Measurements from ENCODE around the gene TBC1D17.

TBC1D17 gene

DNA sequence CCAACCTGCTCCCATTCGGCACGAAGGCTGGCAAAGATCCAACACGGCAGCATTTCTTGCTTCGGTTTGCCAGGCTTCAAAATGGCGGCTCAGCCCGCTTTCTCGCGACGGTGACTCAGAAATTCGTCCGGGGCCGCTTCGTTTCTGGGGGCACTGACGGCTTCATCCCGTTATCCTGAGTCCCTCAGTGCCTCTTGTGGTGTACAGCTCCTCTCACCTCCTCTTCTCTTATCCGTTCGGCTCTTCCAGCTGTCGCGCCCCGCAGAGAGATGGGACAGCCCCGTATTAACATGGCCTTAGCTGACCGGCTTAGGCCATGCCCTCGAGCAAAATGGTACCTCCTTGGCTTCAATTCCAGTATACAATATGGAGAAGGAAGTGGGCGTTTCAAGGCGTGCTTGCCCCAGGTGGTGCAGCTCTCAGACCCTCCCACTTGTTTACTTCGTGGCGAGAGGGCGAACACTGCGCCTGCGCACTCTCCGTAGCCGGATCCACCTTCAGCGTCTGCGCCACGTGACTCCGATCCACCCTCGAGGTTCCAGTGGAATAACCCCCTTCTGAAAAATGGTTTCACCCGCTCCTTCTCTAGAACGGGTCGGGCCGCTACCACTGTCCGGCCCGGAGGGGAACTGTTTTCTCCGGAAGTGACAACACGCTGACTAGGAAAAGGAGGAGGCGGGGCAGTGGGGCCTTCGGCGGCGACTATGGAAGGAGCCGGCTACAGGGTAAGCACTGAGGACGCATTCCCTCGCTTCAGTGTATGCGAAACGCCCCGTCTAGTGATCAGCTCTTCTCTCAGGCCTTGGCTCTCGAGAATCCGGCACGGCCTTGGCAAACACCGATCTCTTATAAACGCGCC, at the start of gene TBC1D17, which contains the start of gene AKT1S1:
TBC1D17 (plus strand) TSS at position 683 of the 859 bp plus-strand sequence; CDS start at position 705, 22 bp downstream.
AKT1S1 (minus strand) TSS at position 336 of the 859 bp plus-strand sequence. CDS start 4,060 bp downstream, outside the sequence.
- peak; percentile 100 for DNase-seq

DNA sequence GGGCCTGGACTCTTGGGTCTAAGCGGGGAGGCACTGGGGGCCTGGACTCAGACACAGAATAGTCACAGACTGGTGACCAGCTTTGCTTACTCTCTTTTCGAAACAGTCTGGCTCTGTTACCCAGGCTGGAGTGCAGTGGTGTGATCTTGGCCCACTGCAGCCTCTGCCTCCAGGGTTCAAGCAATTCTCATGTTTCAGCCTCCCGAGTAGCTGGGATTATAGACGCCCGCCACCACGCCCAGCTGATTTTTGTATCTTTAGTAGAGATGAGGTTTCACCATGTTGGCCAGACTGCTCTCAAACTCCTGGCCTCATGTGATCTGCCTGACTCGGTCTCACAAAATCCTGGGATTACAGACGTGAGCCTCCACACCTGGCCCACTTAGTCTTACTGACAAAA, 48.3 kb upstream of the TBC1D17 start:
- no peak for DNase-seq

DNA sequence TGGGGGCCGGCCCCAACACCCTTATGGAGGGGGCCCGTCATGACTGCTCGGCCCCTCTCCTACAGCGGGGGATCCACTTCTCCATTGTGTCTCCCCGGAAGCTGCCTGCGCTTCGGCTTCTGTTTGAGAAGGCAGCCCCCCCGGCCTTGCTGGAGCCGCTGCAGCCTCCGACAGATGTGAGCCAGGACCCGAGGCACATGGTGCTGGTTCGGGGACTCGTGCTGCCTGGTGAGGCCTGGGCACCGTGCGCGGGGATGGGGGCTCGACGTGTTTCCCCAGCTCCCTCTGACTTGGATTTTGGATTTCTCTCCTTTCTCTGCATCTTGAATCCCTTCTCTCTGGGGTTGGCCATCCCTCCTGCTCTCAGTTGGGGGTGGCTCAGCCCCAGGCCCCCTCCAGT, 47.8 kb upstream of the TBC1D17 start:
- DNase-seq, result no peak

DNA sequence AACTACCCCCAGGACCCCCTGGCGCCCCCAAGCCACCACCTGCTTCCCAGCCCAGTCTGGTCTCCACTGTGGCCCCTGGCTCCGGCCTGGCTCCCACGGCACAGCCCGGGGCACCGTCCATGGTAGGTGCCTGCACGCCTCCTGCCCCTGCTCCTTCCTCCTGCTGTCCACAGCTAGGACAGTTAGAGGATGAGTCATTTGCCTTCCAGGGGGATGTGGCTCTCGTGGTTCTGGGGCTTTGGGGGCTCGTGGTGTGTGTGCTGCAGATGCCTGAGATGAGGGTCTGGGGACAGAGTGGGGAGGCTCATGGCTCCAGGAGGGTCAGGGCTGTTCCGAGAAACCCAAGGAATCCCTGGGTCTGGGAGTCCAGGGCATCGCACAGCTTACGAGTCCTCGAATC, 46.7 kb upstream of the TBC1D17 start:
- DNase-seq, result no peak

DNA sequence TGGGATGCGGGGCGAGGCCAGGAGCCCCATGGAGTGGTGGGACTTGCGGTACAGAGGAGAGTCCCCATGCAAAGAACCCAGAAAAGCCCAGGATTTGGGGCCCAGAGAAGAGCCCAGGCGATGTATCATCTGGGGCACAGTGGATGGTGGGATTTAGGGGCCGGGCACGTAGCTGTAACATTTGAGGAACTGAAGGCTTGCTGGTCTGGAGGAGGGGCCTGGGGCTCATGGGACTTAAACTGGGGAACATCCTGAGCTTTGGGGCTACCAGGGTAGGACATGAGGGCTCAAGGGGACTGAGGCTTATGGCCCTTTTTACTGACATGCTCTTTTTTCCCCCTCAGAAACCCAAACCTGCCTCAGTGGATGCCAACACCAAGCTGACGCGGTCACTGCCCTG, 45.9 kb upstream of the TBC1D17 start:
- DNase-seq, result no peak

DNA sequence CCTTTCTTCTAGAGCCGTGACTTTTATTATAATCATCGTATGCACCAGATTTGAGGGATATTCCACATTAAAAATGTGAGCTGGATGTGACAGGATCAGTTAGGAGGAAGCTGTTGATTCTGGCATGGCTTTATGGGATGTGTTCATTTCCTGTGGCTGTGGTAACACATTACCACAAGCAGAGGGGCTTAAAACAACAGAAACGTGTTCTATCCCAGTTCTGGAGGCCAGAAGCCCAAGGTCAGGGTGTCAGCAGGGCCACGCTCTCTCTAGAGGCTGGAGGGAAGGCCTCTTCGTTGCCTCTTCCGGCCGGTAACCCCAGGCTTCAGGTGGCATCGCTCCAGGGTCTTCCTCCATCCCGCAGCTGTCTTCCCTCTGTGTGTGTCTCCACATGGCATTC, 44.9 kb upstream of the TBC1D17 start:
- DNase-seq, result no peak

DNA sequence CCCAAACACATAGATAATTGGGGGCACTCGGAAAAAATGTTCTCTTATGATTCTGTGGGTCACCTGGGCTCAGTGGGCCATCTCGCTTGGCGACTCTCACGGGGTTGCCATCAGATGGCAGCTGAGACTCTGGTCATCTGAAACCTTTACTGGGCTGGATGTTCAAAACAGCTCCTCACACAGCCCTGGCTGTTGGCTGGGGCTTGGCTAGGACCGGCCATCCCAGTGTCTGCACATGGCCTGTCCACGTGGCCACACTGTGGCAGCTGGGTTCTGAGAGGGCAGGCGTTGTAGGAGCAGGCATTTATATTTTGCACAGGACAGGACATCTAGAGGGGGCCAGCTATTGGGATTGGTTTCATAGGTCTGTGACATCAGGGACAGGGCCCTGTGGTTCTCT, 43.9 kb upstream of the TBC1D17 start:
- DNase-seq, result no peak

DNA sequence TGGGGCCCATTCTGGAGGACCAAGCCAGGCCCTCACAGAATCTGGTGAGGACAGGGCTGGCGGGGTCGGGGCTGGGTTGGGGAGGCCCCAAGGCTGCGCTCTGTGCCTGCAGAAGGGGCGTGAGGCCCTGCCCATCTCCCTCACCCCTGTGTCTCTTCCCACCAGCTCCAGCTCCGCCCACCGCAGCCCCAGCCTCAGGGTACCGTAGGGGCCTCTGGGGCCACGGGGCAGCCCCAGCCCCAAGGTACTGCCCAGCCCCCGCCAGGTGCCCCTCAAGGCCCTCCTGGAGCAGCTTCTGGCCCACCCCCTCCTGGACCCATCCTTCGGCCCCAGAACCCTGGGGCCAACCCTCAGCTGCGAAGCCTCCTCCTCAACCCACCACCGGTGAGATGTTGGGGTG, 41.9 kb upstream of the TBC1D17 start:
- DNase-seq, result no peak

DNA sequence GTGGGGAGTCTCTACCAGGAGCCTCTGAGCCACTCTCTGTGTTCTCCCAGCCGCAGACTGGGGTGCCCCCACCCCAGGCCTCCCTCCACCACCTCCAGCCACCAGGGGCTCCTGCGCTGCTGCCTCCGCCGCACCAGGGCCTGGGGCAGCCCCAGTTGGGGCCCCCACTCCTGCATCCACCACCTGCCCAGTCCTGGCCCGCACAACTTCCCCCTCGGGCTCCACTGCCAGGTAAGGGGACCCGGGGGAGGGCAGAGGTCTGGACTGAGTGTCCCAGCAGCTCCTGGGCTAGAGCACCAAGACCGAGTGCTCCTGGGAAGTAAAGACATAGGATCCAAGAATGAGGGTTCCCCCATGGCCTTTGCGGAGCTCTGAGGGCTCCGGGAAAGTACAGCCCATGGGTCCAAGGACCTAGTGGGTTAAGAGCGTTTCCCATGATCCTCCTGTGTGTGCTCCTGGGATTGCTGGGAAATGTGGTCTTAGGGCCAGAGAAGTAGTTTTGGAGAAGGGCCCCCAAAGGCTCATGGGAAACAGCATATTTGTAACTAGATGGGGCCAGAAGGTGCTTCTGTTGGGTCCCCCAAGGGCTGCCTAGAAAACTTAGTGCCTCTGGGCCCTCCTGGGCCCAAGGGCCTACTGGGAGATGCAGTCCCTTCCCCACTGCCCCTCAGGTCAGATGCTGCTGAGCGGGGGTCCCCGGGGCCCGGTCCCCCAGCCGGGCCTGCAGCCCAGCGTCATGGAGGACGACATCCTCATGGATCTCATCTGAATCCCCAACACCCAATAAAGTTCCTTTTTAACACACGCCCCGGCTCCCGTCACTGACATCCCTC, 41.1 kb upstream of the TBC1D17 start:
- no peak for DNase-seq

DNA sequence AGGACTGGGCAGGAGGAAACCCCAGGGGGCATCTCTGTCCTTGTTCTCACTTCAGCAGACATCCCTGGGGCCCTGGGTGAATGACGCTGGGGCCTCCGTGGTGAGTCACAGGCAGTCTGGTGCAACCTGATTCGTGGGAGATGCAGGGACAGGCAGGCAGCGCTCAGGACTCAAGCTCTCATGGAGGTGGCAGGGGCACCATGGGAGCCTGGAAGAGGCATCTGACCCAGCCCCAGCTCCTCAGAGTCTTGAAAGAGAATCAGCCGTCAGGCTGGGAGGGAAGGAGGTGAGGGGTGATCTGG, 40.5 kb upstream of the TBC1D17 start:
- DNase-seq, result no peak

DNA sequence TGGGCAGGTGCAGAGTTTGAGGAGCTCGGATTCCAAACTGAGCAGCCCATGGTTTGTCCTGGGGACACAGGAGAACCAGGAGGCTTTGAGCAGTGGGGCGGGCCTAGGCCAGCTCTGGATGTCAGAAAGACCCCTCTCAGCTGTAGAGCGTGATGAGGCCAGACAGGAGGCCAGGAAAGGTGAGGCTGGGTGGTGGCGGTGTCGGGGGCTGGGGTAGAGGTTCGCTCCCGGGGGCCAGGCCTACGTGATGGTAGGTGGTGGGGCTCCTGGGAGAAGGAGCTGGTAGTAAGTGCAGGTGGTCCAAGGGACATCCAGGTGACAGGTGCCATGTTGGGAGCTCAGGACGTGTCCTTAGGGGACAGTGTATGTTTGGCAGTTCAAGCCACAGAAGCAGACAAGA, 40.1 kb upstream of the TBC1D17 start:
- no peak for DNase-seq

DNA sequence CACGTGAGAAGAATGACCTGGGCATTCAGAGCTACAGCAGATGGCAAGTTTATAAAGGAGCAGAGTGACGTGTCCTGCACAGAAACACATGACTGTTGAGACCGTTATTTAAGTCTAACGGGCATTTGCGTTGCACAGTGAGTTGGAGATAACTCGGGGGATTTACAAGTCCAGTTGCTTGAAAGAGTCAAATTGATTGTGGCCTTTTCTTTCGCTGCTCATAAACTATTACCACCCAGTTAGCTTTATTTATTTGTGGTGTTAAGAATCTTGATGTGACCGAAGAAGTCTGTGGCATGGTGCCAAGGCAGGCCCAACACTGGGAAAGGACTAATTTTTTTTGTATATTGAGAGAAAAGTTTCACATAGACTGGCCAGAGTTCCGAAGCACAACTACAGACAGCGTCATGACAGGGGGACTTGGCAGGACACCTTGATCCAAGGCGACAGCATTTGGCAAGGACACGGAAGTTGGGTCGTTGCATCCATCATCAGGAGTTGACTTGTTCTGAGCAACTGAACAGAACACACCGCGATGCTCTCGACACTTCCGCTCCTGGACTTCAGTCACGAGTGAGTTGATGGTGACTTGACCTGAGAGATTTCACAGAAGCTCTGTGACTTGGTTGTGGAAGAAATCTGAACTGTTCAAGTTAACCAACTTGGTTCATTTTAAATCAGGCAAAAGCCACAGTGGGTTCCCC, 38.5 kb upstream of the TBC1D17 start:
- no peak for DNase-seq

DNA sequence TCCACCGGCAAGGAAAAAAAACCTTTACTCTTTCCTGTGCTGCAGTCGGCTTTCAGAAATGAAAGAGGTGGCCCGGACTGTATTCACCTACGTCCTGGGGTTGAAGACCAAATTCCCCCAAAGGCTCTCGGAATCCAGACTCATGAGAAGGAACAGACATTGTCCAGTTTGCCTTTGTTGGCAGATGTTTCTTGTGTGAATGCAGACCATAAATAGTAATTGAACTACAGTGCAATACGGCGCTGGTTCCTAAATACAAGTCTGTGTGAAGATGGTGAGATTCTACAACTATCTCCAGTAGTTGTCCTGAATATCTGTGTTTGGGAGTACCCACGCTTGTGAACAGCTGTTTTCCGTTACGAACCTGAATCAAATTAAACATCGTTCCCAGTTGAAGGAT, 37.8 kb upstream of the TBC1D17 start:
- DNase-seq, result no peak

DNA sequence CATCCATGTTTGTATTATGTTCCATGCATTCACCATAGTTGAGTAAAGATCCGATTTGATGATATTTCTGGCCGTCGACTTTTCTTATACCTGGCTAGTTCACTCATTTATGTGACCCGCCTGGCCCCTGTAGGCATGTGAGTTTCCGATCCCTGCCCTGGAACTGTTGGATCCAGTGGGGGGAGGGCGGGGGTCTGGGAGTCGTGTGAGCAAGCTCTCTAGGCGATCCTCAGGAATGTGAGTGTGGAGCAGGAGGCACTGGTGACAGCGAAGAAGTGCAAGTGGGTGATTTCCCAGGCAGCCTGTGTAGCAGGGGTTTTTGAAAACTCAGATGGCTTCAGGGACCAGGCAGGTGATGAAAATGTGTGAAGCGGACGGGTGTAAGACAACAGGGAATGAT, 37.2 kb upstream of the TBC1D17 start:
- no peak for DNase-seq

DNA sequence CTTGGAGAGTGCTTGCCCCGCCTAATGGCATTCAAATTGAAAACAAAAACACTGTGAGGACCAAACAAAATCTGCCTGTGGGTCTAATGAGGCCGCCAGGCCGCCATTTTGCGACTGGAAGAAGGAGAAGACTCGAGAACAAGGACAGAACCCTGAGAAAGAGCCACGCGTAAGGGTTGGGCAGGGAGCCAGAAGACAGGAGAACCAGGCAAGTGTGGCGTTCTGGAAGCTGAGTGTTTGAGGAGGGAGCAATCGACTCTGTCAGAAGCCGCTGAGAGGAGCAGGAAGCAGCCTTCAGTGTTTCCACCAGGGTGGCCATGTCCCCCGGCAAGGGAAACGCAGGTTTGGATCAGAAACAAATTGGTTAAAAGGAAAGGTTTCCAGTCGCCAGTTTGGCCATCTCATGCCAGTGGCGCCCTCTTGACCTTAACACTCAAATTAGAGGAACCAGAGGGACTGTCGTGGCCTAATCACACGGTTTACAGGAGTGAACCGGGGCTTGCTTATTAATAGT, 36.7 kb upstream of the TBC1D17 start:
- DNase-seq, result no peak

DNA sequence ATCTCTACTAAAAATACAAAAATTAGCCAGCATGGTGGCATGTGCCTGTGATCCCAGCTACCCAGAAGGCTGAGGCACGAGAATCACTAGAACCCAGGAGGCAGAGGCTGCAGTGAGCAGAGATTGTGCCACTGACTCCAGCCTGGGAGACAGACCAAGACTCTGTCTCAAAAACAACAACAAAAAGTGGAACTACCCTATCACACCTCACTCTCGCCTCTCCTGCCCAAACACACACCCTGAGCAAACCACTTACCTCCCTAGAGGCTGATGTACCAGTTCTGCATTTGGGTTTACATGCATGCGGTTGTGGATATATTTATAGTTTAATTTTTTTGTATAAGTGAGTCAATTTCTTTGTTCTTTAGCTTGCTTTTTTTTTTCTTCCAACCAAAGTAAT, 34.2 kb upstream of the TBC1D17 start:
- no peak for DNase-seq

DNA sequence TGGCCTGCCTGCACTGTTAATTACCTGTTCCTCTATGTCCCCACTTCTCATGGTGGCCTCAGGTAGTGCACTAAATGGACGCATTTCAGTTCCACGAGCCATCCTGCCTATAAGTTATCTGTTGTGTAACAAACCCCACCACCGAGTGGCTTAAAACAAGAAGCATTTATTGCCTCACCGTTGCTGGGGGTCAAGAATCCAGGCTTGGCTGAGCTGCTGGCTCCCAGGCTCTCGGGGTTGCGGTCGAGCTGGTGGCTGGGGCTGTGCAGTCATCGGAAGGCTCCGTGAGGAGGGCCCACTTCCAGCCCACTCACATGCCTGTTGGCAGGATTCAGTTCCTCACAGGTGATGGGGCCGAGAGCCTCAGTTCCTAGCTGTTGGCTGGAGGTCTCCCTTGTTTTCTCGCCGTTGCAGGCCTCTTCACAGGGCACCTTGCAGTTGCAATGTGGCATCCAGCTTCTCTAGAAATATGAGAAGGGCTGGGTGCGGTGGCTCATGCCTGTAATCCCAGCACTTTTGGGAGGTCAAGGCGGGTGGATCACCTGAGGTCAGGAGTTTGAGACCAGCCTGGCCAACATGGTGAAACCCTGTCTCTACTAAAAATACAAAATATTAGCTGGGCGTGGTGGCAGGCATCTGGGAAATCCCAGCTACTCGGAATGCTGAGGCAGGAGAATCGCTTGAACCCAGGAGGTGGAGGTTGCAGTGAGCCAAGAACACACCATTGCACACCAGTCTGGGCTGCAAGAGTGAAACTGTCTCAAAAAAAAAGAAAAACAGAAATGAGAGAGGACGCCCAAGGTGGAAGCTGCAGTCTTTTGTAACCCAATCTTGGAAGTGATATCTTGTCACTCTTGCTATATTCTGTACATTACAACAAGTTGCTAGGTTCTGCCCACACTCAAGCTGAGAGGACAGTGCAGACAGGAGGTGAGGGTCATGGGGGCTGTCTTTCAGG, 33.1 kb upstream of the TBC1D17 start:
- DNase-seq, result no peak

DNA sequence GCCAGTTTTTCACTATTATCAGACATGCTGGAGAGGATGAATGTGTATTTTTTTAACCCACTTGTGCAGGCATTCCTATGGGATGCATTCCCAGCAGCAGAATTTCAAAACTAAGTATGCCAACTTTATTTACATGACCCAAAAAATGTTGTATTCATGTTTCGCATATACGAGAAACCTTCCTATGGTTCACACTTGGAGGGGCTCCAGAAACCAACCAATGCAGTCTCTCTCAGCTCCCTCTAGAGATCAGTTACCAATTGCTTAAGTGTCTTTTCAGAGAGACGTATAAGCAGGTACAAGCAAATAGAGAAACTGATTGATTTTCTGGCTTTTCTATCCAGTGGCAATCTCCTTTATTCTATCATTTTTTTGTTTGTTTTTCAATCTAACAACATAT, 32.1 kb upstream of the TBC1D17 start:
- no peak for DNase-seq

DNA sequence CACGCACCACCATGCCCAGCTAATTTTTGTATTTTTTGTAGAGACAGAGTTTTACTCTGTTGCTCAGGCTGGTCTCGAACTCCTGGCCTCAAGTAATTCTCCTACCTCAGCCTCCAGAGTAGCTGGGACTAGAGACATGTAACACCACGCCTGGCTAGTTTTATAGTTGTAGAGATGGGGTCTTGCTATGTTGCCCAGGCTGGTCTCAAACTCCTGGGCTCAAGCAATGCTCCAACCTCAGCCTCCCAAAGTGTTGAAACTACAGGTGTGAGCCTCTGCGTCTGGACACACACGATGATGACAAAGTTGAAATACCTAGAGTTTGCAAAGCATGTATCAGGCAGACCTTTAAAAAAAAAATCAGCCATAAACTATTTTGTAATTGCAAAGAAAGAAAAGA, 31.1 kb upstream of the TBC1D17 start:
- no peak for DNase-seq

DNA sequence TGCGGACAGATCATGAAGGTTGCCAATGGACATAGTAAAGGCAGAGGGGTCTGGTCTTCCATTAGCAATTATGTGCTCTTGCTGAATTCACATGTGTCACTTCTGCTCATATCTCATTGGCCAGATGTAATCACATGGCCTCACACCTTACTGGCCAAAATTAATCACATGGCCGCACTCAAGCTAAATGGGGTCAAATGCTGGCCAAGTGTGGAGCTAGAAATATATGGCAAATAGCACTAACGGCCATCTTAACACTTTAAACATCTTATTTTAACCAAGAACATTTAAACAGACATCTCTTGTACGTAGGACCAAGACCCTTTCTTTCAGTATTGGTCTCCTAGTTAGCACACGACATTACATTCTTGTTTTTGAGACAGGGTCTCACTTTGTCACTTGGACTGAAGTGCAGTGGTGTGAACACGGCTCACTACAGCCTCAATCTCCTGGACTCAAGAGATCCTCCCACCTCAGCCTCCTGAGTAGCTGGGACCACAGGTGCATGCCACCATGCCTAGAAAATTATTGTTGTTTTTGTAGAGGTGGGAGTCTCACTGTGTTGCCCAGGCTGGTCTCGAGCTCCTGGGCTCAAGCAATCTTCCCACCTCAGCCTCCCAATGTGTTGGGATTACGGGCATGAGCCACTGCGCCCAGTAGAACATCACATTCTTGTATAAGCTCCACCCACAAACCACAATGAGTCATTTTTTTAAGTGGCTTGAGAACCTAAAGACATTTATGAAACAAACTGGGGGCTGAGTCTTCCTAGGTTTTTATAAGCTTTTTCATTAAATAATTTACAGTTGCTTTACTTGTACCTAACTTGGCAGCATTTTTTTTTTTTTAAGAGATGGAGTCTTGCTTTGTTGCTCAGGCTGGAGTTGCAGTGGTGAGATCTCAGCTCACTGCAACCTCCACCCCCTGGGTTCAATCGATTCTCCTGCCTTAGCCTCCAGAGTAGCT, 29.5 kb upstream of the TBC1D17 start:
- no peak for DNase-seq

DNA sequence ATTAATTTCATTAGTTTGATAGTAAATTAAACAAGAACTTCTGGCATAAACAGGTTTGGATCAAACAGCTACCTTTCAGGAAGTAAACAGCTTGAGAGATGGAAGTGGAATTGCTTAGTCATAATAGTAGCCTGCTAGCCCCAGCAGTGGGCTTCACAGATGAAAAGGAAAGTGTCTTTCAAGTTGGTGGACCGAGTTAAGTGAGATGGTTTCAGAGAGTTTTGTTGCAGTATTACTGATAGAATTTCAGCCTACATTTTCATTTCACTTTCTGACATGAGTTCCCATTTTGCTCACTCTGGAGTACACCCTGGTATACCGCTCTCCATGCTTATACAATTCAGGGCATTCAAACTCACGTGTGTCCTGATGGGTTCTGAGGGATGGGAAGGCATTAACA, 28.6 kb upstream of the TBC1D17 start:
- DNase-seq, result no peak

All from SHP77 treated with DMSO at 0.1 percent for 48 hours (cell line).